B cell (primary cell): ENCODE measurements around the gene VIL1.

Source experiments
- EZH2 ChIP-seq: IDR thresholded peaks from 2 replicates; pipeline ENCODE4 v1.6.1; 2012; ENCODE audit warnings: borderline replicate concordance, low read depth, mild to moderate bottlenecking, moderate library complexity, low read length; ENCODE audit not compliant: insufficient read depth, poor library complexity, severe bottlenecking
- TF ChIP-seq, protein P1 (sequence below): fragments of 200-600 bp; IDR thresholded peaks from one replicate; pipeline ENCODE4 v1.8.0; 2022; ENCODE audit warnings: antibody characterized with exemption, mild to moderate bottlenecking

DNA sequence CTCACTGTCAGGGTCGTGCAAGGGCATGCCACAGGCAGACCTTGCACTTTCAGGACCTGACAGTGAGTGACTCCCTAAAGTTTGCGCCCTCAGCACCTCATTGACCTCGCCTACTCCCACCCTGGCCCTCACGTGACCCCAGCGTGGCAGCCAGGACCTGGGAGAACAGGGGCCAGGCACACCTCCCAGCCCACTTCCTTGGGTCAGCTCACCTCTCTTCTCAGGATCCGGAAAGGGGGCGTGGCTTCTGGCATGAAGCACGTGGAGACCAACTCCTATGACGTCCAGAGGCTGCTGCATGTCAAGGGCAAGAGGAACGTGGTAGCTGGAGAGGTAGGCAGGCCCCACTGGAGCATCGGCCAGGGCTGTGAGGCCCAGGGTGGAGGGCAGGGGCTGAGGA is 8.8 kb downstream of the VIL1 start:
- TF ChIP-seq, protein P1, sequence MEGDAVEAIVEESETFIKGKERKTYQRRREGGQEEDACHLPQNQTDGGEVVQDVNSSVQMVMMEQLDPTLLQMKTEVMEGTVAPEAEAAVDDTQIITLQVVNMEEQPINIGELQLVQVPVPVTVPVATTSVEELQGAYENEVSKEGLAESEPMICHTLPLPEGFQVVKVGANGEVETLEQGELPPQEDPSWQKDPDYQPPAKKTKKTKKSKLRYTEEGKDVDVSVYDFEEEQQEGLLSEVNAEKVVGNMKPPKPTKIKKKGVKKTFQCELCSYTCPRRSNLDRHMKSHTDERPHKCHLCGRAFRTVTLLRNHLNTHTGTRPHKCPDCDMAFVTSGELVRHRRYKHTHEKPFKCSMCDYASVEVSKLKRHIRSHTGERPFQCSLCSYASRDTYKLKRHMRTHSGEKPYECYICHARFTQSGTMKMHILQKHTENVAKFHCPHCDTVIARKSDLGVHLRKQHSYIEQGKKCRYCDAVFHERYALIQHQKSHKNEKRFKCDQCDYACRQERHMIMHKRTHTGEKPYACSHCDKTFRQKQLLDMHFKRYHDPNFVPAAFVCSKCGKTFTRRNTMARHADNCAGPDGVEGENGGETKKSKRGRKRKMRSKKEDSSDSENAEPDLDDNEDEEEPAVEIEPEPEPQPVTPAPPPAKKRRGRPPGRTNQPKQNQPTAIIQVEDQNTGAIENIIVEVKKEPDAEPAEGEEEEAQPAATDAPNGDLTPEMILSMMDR, result no peak
- no peak for TF ChIP-seq EZH2
